Neural cell (in vitro differentiated cells): ENCODE results near the gene TNS1.

ENCODE experiments used
- EP300 ChIP-seq: fragments of 450-650 bp; conservative IDR thresholded peaks from 2 replicates; pipeline ENCODE4 v1.6.1; 2014; ENCODE audit warnings: antibody characterized with exemption, mild to moderate bottlenecking, moderate library complexity; ENCODE audit not compliant: poor library complexity, severe bottlenecking
- EZH2 ChIP-seq: fragments of 200-600, 300-800 bp; shearing (Covaris generic), sonication (generic); IDR thresholded peaks from 2 replicates; pipeline ENCODE4 v1.6.1; 2014; ENCODE audit warnings: antibody characterized with exemption, low read length, borderline replicate concordance, mild to moderate bottlenecking; ENCODE audit not compliant: insufficient read depth, poor library complexity, severe bottlenecking
- MXI1 ChIP-seq: fragments of 450-650 bp; conservative IDR thresholded peaks from 2 replicates; pipeline ENCODE4 v1.6.1; 2014; ENCODE audit warnings: antibody characterized with exemption, mild to moderate bottlenecking; ENCODE audit not compliant: poor library complexity, severe bottlenecking
- POLR2AphosphoS5 ChIP-seq: IDR thresholded peaks from 2 replicates; pipeline ENCODE4 v1.6.1; 2012
- RAD21 ChIP-seq: fragments of 450-650 bp; conservative IDR thresholded peaks from 2 replicates; pipeline ENCODE4 v1.6.1; 2014; ENCODE audit warnings: antibody characterized with exemption, mild to moderate bottlenecking, moderate library complexity
- TAF1 ChIP-seq: IDR thresholded peaks from 2 replicates; pipeline ENCODE4 v1.6.1; 2012; ENCODE audit warnings: low read depth
- TF ChIP-seq, protein P1 (sequence below): fragments of 450-650 bp; IDR thresholded peaks from 2 replicates; pipeline ENCODE4 v1.5.1; 2014; ENCODE audit warnings: antibody characterized with exemption, mild to moderate bottlenecking, moderate library complexity; ENCODE audit not compliant: poor library complexity, severe bottlenecking
- TF ChIP-seq, protein P2 (sequence below): IDR thresholded peaks from 2 replicates; pipeline ENCODE4 v1.6.1; 2012; ENCODE audit warnings: borderline replicate concordance

DNA sequence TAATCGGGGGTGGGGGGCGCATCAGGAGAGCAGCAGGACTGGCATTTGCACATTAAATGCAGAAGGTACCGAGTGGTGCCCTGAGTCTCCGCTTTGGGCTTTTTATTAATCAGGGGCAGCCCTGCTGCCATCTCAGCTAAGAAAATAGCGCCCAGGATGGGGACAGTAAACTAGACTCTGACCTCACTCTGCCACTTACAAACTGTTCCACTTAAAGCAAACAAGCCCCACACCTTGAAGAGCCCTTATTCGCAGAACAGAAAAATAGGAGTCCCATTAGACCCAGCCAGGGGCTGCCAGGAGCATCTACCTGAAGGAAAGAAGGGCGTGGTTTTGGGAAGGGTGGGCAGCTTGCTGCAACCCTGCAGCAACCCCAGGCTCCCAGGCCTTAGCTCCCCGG lies 165.3 kb downstream of the TNS1 start:
- TF ChIP-seq, protein P1, sequence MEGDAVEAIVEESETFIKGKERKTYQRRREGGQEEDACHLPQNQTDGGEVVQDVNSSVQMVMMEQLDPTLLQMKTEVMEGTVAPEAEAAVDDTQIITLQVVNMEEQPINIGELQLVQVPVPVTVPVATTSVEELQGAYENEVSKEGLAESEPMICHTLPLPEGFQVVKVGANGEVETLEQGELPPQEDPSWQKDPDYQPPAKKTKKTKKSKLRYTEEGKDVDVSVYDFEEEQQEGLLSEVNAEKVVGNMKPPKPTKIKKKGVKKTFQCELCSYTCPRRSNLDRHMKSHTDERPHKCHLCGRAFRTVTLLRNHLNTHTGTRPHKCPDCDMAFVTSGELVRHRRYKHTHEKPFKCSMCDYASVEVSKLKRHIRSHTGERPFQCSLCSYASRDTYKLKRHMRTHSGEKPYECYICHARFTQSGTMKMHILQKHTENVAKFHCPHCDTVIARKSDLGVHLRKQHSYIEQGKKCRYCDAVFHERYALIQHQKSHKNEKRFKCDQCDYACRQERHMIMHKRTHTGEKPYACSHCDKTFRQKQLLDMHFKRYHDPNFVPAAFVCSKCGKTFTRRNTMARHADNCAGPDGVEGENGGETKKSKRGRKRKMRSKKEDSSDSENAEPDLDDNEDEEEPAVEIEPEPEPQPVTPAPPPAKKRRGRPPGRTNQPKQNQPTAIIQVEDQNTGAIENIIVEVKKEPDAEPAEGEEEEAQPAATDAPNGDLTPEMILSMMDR, result no peak
- TF ChIP-seq MXI1 (no peak), TAF1 (no peak), EZH2 (no peak), POLR2AphosphoS5 (no peak), RAD21 (no peak), EP300 (no peak)
- TF ChIP-seq, protein P2, sequence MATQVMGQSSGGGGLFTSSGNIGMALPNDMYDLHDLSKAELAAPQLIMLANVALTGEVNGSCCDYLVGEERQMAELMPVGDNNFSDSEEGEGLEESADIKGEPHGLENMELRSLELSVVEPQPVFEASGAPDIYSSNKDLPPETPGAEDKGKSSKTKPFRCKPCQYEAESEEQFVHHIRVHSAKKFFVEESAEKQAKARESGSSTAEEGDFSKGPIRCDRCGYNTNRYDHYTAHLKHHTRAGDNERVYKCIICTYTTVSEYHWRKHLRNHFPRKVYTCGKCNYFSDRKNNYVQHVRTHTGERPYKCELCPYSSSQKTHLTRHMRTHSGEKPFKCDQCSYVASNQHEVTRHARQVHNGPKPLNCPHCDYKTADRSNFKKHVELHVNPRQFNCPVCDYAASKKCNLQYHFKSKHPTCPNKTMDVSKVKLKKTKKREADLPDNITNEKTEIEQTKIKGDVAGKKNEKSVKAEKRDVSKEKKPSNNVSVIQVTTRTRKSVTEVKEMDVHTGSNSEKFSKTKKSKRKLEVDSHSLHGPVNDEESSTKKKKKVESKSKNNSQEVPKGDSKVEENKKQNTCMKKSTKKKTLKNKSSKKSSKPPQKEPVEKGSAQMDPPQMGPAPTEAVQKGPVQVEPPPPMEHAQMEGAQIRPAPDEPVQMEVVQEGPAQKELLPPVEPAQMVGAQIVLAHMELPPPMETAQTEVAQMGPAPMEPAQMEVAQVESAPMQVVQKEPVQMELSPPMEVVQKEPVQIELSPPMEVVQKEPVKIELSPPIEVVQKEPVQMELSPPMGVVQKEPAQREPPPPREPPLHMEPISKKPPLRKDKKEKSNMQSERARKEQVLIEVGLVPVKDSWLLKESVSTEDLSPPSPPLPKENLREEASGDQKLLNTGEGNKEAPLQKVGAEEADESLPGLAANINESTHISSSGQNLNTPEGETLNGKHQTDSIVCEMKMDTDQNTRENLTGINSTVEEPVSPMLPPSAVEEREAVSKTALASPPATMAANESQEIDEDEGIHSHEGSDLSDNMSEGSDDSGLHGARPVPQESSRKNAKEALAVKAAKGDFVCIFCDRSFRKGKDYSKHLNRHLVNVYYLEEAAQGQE, result no peak
